ENCODE measurements around the gene INHBC. TPM values are rescaled to one million over a fixed set of nuclear protein-coding genes. Genes with fewer than 3 reads are reported as not detected.

The INHBC gene
- total RNA-seq, 1 donor from 2014 or later, result not detected

- Mint-ChIP-seq H3K4me1 (peaks cover 49% of the 10 kb centered on the region), H3K36me3 (ENCODE audit: low read depth) (peaks cover 7% of the 10 kb centered on the region), H3K27me3 (peaks cover 20% of the 10 kb centered on the region), H3K27ac (peak overlapping the region; percentile 79), H3K9me3 (no peaks in the 10 kb centered on the region), H3K4me3 (peak overlapping the region; percentile 89)
- peak; percentile 97 for DNase-seq
- intact Hi-C loops (cut with micrococcal nuclease), result loop anchor here (1.0 to 5.0 kb wide), 4 partner anchors 16 to 280 kb away; partner anchors contain the start of gene MBD6
These were observed 27.8 kb downstream of the INHBC start for GRCh38 chr12:57462251-57462911.

GRCh38 chr12:57462912-57463253 is 28.3 kb downstream of the INHBC start:
- H3K27me3 Mint-ChIP-seq, result peaks cover 20% of the 10 kb centered on the region
- peak overlapping the region; percentile 89 for H3K4me3 Mint-ChIP-seq
- H3K4me1 Mint-ChIP-seq, result peaks cover 49% of the 10 kb centered on the region
- DNase-seq, result no peak
- intact Hi-C loops (cut with micrococcal nuclease), result loop anchor here (1.0 to 5.0 kb wide), 4 partner anchors 15 to 279 kb away; partner anchors contain the start of gene MBD6
- H3K36me3 Mint-ChIP-seq (ENCODE audit: low read depth), result peaks cover 12% of the 10 kb centered on the region
- H3K9me3 Mint-ChIP-seq, result no peaks in the 10 kb centered on the region
- peak overlapping the region; percentile 79 for H3K27ac Mint-ChIP-seq

GRCh38 chr12:57464569-57464968 is 30.0 kb downstream of the INHBC start:
- Mint-ChIP-seq H3K4me1 (peaks cover 39% of the 10 kb centered on the region), H3K36me3 (ENCODE audit: low read depth) (peaks cover 23% of the 10 kb centered on the region), H3K27me3 (peaks cover 20% of the 10 kb centered on the region), H3K27ac (no peak overlapping the region), H3K4me3 (no peak overlapping the region), H3K9me3 (no peaks in the 10 kb centered on the region)
- DNase-seq, result no peak
- intact Hi-C loops (cut with micrococcal nuclease), result loop anchor here (5.0 kb wide), 2 partner anchors 158 to 278 kb away; no protein-coding TSS in a partner anchor

GRCh38 chr12:57465030-57465746 is 30.6 kb downstream of the INHBC start:
- H3K4me1 Mint-ChIP-seq, result peaks cover 37% of the 10 kb centered on the region
- intact Hi-C loops (cut with micrococcal nuclease), result no loop called here
- peaks cover 17% of the 10 kb centered on the region for H3K27me3 Mint-ChIP-seq
- H3K36me3 Mint-ChIP-seq (ENCODE audit: low read depth), result peaks cover 26% of the 10 kb centered on the region
- DNase-seq, result no peak
- H3K9me3 Mint-ChIP-seq, result no peaks in the 10 kb centered on the region
- no peak overlapping the region for H3K4me3 Mint-ChIP-seq
- no peak overlapping the region for H3K27ac Mint-ChIP-seq

GRCh38 chr12:57465747-57466505 is 31.3 kb downstream of the INHBC start:
- H3K9me3 Mint-ChIP-seq, result no peaks in the 10 kb centered on the region
- H3K27ac Mint-ChIP-seq, result no peak overlapping the region
- peaks cover 33% of the 10 kb centered on the region for H3K4me1 Mint-ChIP-seq
- no peak overlapping the region for H3K4me3 Mint-ChIP-seq
- peaks cover 28% of the 10 kb centered on the region for H3K36me3 Mint-ChIP-seq (ENCODE audit: low read depth)
- intact Hi-C loops (cut with micrococcal nuclease), result no loop called here
- DNase-seq, result peak; percentile 56
- H3K27me3 Mint-ChIP-seq, result peaks cover 13% of the 10 kb centered on the region

GRCh38 chr12:57467212-57467874 is 32.8 kb downstream of the INHBC start:
- DNase-seq, result no peak
- no peaks in the 10 kb centered on the region for H3K9me3 Mint-ChIP-seq
- H3K4me1 Mint-ChIP-seq, result peaks cover 24% of the 10 kb centered on the region
- no peak overlapping the region for H3K27ac Mint-ChIP-seq
- no peak overlapping the region for H3K4me3 Mint-ChIP-seq
- H3K36me3 Mint-ChIP-seq (ENCODE audit: low read depth), result peaks cover 38% of the 10 kb centered on the region
- peaks cover 8% of the 10 kb centered on the region for H3K27me3 Mint-ChIP-seq
- intact Hi-C loops (cut with micrococcal nuclease), result no loop called here

GRCh38 chr12:57467915-57468314 is 33.3 kb downstream of the INHBC start:
- H3K9me3 Mint-ChIP-seq, result no peaks in the 10 kb centered on the region
- peaks cover 24% of the 10 kb centered on the region for H3K4me1 Mint-ChIP-seq
- peaks cover 43% of the 10 kb centered on the region for H3K36me3 Mint-ChIP-seq (ENCODE audit: low read depth)
- peaks cover 3% of the 10 kb centered on the region for H3K27me3 Mint-ChIP-seq
- H3K4me3 Mint-ChIP-seq, result no peak overlapping the region
- no peak overlapping the region for H3K27ac Mint-ChIP-seq
- DNase-seq, result no peak
- intact Hi-C loops (cut with micrococcal nuclease), result no loop called here

- H3K27ac Mint-ChIP-seq, result no peak overlapping the region
- intact Hi-C loops (cut with micrococcal nuclease), result loop anchor here (10.0 kb wide), 1 partner anchor 225 kb away; the partner anchor contains the start of gene OS9
- DNase-seq, result no peak
- H3K4me3 Mint-ChIP-seq, result no peak overlapping the region
- H3K36me3 Mint-ChIP-seq (ENCODE audit: low read depth), result peaks cover 55% of the 10 kb centered on the region
- no peaks in the 10 kb centered on the region for H3K9me3 Mint-ChIP-seq
- H3K4me1 Mint-ChIP-seq, result peaks cover 25% of the 10 kb centered on the region
- no peaks in the 10 kb centered on the region for H3K27me3 Mint-ChIP-seq
These were observed 34.9 kb downstream of the INHBC start for GRCh38 chr12:57469296-57470164.

GRCh38 chr12:57470286-57470969 is 35.8 kb downstream of the INHBC start:
- H3K9me3 Mint-ChIP-seq, result no peaks in the 10 kb centered on the region
- H3K4me1 Mint-ChIP-seq, result peaks cover 25% of the 10 kb centered on the region
- intact Hi-C loops (cut with micrococcal nuclease), result loop anchor here (10.0 kb wide), 1 partner anchor 224 kb away; the partner anchor contains the start of gene OS9

GRCh38 chr12:57470970-57471656 is 36.5 kb downstream of the INHBC start:
- Mint-ChIP-seq H3K9me3 (no peaks in the 10 kb centered on the region), H3K27ac (no peak overlapping the region), H3K4me3 (no peak overlapping the region), H3K27me3 (no peaks in the 10 kb centered on the region), H3K36me3 (ENCODE audit: low read depth) (peaks cover 63% of the 10 kb centered on the region), H3K4me1 (peaks cover 26% of the 10 kb centered on the region)
- no peak for DNase-seq
- intact Hi-C loops (cut with micrococcal nuclease), result loop anchor here (10.0 kb wide), 1 partner anchor 224 kb away; the partner anchor contains the start of gene OS9

More at GRCh38 chr12:57470286-57470969, 35.8 kb downstream of the INHBC start:
- Mint-ChIP-seq H3K36me3 (ENCODE audit: low read depth) (peaks cover 60% of the 10 kb centered on the region), H3K27me3 (no peaks in the 10 kb centered on the region), H3K27ac (no peak overlapping the region), H3K4me3 (no peak overlapping the region)
- DNase-seq, result no peak

- Mint-ChIP-seq H3K27ac (no peak overlapping the region), H3K4me3 (no peak overlapping the region), H3K36me3 (ENCODE audit: low read depth) (peaks cover 68% of the 10 kb centered on the region), H3K4me1 (peaks cover 31% of the 10 kb centered on the region), H3K9me3 (no peaks in the 10 kb centered on the region), H3K27me3 (no peaks in the 10 kb centered on the region)
- intact Hi-C loops (cut with micrococcal nuclease), result loop anchor here (10.0 kb wide), 1 partner anchor 223 kb away; the partner anchor contains the start of gene OS9
- DNase-seq, result no peak
These were observed 37.1 kb downstream of the INHBC start for GRCh38 chr12:57471661-57472060.

GRCh38 chr12:57472391-57472790 is 37.8 kb downstream of the INHBC start:
- DNase-seq, result no peak
- H3K9me3 Mint-ChIP-seq, result no peaks in the 10 kb centered on the region
- H3K36me3 Mint-ChIP-seq (ENCODE audit: low read depth), result peaks cover 68% of the 10 kb centered on the region
- no peak overlapping the region for H3K4me3 Mint-ChIP-seq
- intact Hi-C loops (cut with micrococcal nuclease), result loop anchor here (10.0 kb wide), 1 partner anchor 222 kb away; the partner anchor contains the start of gene OS9
- no peak overlapping the region for H3K27ac Mint-ChIP-seq
- no peaks in the 10 kb centered on the region for H3K27me3 Mint-ChIP-seq
- peaks cover 35% of the 10 kb centered on the region for H3K4me1 Mint-ChIP-seq

Measured in activated CD4-positive, alpha-beta T cell treated with anti-CD3 and anti-CD28 coated beads, Interleukin-2, amount 10 ng/mL, durations not matched to agents 24 days and 14 days (primary cell).